RWPE2 (cell line): ENCODE measurements around the gene SPATA24.

Experiments
- ATAC-seq: fragments of 200-7000 bp; cut with Tn5 transposase; 3 replicates; pipeline ENCODE4 v1.9.1; 2021; ENCODE audit warnings: low read depth
- DNase-seq: peaks from one replicate; pipeline ENCODE4 v3.0.0-alpha.2; 2020; ENCODE audit warnings: low spot score
- H3K27ac ChIP-seq: fragments of 450-650 bp; 2 replicates; pipeline ENCODE4 v1.5.1; 2017; ENCODE audit warnings: mild to moderate bottlenecking; ENCODE audit not compliant: poor library complexity, severe bottlenecking
- H3K27me3 ChIP-seq: fragments of 250-450 bp; sonication (Bioruptor Pico); 2 replicates; pipeline ENCODE4 v1.5.1; 2021; ENCODE audit warnings: mild to moderate bottlenecking, moderate library complexity; ENCODE audit not compliant: insufficient read depth, poor library complexity, severe bottlenecking
- H3K36me3 ChIP-seq: fragments of 250-450 bp; sonication (Bioruptor Pico); 2 replicates; pipeline ENCODE4 v1.5.1; 2020; ENCODE audit warnings: low read depth, mild to moderate bottlenecking, moderate library complexity
- H3K4me1 ChIP-seq: fragments of 250-450 bp; sonication (Bioruptor Pico); 2 replicates; pipeline ENCODE4 v1.5.1; 2021; ENCODE audit warnings: mild to moderate bottlenecking, moderate library complexity; ENCODE audit not compliant: insufficient read depth, poor library complexity, severe bottlenecking
- H3K4me3 ChIP-seq: fragments of 250-450 bp; sonication (Bioruptor Pico); 2 replicates; pipeline ENCODE4 v1.5.1; 2021; ENCODE audit warnings: mild to moderate bottlenecking, moderate library complexity; ENCODE audit not compliant: severe bottlenecking
- H3K9me3 ChIP-seq: fragments of 250-450 bp; sonication (Bioruptor Pico); 2 replicates; pipeline ENCODE4 v1.5.1; 2021; ENCODE audit warnings: mild to moderate bottlenecking, moderate library complexity; ENCODE audit not compliant: severe bottlenecking
- TF ChIP-seq, protein P1 (sequence below): fragments of 450-650 bp; IDR thresholded peaks from one replicate; pipeline ENCODE4 v1.5.1; 2017; ENCODE audit warnings: mild to moderate bottlenecking, moderate library complexity; ENCODE audit not compliant: poor library complexity, severe bottlenecking

SPATA24 gene

DNA sequence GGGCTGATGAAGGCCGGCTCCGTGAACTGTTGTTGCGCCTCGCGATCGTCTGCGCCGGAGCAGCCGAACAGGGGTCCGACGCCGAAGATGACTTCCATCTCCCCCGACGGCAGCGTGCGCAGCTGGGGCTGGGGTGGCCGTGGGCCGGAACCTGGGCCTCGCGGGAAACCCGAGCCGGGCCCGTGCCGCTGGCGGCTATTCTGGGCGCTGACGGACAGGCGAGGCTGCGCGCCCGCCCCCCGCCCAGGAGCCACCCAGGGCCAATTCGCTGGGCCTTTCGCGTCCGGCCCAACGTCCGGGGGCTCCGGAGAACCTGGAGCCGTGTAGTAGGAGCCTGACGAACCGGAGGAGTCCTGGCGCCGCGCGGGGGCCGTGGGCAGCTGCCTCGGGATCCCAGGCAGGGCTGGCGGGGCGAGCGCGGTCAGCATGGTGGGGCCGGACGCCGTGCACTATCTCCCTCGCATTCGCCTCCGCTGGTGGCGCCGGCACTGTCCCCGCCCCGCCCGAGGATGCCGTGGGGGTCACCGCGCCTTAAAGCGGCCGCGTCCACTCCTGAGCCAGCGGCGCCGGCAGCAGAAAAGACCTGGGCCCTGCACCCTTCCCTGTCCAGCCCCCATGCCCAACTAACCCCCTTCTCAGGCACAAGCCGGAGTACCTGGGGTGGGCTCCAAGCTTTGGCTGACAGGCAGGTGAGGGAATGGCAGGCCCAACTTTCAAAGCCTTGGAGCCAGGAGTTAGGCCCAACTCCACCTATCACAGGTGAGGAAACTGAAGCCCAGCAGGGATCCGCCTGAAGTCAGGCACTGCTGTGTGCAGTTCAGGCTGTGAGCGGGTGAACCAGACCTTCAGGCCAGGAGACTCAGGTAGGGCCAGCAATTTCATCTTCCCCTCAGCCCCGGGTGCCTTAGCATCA, 9.0 kb downstream of the SPATA24 start, which contains the start of gene PROB1:
Gene PROB1 (minus strand): TSS at position 451 of the 913 bp plus-strand sequence. CDS start 23 bp downstream, at position 428.
- no peaks in the 10 kb centered on the region for H3K9me3 ChIP-seq
- H3K36me3 ChIP-seq = no peaks in the 10 kb centered on the region
- DNase-seq (no peak), ATAC-seq (no peak)
- peaks cover 12% of the 10 kb centered on the region for H3K4me1 ChIP-seq
- H3K27me3 ChIP-seq = no peaks in the 10 kb centered on the region
- TF ChIP-seq, protein P1, sequence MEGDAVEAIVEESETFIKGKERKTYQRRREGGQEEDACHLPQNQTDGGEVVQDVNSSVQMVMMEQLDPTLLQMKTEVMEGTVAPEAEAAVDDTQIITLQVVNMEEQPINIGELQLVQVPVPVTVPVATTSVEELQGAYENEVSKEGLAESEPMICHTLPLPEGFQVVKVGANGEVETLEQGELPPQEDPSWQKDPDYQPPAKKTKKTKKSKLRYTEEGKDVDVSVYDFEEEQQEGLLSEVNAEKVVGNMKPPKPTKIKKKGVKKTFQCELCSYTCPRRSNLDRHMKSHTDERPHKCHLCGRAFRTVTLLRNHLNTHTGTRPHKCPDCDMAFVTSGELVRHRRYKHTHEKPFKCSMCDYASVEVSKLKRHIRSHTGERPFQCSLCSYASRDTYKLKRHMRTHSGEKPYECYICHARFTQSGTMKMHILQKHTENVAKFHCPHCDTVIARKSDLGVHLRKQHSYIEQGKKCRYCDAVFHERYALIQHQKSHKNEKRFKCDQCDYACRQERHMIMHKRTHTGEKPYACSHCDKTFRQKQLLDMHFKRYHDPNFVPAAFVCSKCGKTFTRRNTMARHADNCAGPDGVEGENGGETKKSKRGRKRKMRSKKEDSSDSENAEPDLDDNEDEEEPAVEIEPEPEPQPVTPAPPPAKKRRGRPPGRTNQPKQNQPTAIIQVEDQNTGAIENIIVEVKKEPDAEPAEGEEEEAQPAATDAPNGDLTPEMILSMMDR = no peak
- no peak within 1 kb of the TSS for H3K27ac ChIP-seq
- H3K4me3 ChIP-seq = no peak within 1 kb of the TSS

DNA sequence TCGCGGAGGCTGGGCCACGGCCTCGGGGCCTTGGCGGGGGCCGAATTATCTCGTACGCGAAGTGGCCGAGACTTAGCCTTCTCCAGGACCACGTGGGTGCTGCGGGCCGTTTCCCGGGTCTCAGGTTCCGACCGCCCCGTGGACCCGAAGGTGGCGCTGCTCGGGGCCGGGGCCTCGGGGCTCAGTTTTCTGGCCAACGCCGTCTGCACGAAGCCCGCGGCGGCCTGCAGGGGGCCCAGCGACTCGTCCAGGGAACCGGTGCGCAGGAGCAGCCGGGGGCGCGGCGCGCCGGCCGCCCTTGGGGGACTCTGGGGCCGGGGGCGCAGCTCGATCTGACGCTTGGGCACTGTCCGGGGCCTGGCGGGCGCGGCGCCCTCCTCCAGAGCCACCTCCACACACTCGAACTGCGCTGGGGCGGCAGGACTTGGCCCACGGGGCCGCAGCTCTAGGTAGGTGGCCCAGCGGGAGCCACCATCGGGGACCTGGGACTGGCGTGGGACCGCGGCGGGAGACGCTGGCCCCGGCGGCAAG, 9.7 kb downstream of the SPATA24 start:
- TF ChIP-seq, protein P1 = no peak
- no peaks in the 10 kb centered on the region for H3K27me3 ChIP-seq
- H3K9me3 ChIP-seq = no peaks in the 10 kb centered on the region
- ATAC-seq (no peak), DNase-seq (no peak)
- H3K27ac ChIP-seq = no peak overlapping the region
- H3K4me1 ChIP-seq = peaks cover 12% of the 10 kb centered on the region
- H3K36me3 ChIP-seq = no peaks in the 10 kb centered on the region
- H3K4me3 ChIP-seq = no peak overlapping the region

DNA sequence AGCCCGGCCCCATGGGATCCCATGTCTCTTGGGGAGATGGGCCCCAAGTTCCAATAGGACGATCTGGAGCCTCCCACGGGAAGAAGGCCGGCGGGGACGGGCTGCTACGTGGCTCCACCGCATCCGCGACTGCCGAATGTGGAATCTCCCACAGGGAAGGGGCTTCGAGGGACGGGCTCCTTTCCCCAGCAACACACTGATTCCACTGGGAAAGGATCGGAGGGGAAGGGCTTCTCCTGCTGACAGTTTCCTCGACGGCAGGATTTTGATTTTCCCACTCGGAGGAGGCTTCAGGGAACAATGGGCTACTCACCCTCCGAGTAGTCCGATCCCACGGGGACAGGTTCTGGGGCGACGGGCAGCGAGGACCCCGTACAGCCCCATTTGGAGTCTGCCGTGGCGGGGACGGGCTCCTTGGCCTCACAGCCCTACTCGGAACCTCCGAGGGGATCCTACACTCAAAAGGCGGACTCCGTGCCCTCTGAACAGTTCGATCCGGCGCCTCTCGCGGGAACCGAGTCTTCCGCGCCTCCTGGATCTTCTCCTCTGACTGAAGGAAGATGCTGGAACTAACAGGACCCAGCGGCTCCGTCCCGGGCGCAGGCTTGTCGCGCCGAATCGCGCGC, 10.3 kb downstream of the SPATA24 start:
- no peak for DNase-seq
- no peak overlapping the region for H3K27ac ChIP-seq
- H3K4me3 ChIP-seq = no peak overlapping the region
- H3K36me3 ChIP-seq = no peaks in the 10 kb centered on the region
- no peak for ATAC-seq
- no peaks in the 10 kb centered on the region for H3K9me3 ChIP-seq
- TF ChIP-seq, protein P1 = no peak
- H3K4me1 ChIP-seq = peaks cover 12% of the 10 kb centered on the region
- no peaks in the 10 kb centered on the region for H3K27me3 ChIP-seq

DNA sequence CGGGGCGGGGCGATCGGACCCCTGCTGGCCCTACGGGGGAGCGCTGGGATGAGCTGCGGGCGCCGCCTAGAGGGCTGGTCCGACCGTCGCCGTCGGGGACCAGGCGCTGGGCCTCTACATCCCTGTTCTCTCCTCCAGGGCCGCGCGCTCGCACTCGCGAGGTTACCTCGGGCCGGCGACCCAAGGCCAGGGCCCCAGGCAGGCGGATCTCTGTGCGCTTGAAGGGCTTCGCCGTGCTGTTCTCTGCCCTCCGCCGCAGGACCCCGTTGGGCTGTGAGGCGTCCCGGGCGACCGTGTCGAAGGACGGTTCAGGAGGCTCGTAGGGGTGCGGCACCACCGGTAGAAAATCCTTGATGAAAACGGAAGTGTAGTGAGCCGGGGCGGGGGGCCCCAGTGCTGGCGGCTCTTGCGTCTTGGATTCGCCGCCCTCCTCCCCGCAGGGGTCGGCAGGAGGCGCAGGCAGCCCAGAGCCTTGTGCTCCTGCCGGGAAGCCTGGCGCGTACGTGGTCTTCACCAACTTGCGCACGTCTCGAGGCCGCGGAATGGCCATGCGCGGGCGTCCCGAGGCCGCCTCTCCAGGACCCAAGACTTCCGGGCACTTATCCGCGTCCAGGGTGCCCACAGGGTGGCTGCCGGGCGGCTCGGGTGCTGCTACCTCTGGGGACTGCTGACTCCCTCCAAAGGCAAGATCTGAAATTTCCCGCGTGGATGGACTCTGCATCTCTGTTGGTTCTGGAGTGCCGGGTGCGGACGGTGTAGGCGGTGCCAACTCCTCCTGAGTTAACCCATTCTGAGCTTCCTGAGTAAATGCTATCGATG, 11.0 kb downstream of the SPATA24 start:
- no peaks in the 10 kb centered on the region for H3K9me3 ChIP-seq
- H3K4me3 ChIP-seq = no peak overlapping the region
- H3K27me3 ChIP-seq = no peaks in the 10 kb centered on the region
- no peak overlapping the region for H3K27ac ChIP-seq
- TF ChIP-seq, protein P1 = no peak
- ATAC-seq (no peak), DNase-seq (no peak)
- H3K36me3 ChIP-seq = no peaks in the 10 kb centered on the region
- peaks cover 12% of the 10 kb centered on the region for H3K4me1 ChIP-seq
